Keratinocyte (primary cell): ENCODE results near the gene GDNF.

Source experiments
- CTCF ChIP-seq, 3 experiments: IDR thresholded peaks in 1 of 3; conservative IDR thresholded peaks in 1 of 3; optimal IDR thresholded peaks in 1 of 3; 2 replicates in 2 of 3; 3 replicates in 1 of 3; pipeline versions ENCODE3 to v1.5.1; 2011; ENCODE audit warnings: low read length in 3 of 3, mild to moderate bottlenecking in 3 of 3, moderate library complexity in 2 of 3, control low read depth in 1 of 3, inconsistent platforms in 1 of 3; ENCODE audit not compliant: insufficient read depth in 2 of 3; ENCODE audit errors: extremely low read depth in 1 of 3
- EZH2 ChIP-seq: IDR thresholded peaks from one replicate; pipeline ENCODE4 v1.6.1; 2012; ENCODE audit warnings: inconsistent platforms, mild to moderate bottlenecking, low read length, moderate library complexity

GRCh38 chr5:37855438-37855837, 15.6 kb upstream of the GDNF start:
- TF ChIP-seq CTCF (optimal IDR thresholded peaks at IDR 0.05 in 1 of 3, IDR thresholded peaks at IDR 0.05 in 1 of 3, conservative IDR thresholded peaks at IDR 0.05 in 1 of 3; ENCODE audit: extremely low read depth in 1 of 3, insufficient read depth in 2 of 3, low read length in 3 of 3) (no peak), EZH2 (no peak)
